HepG2 (cell line): ENCODE measurements around the gene TNS1. TPM values are rescaled to one million over a fixed set of nuclear protein-coding genes. Genes with fewer than 3 reads are reported as not detected.
A peak's percentile ranks its signal among the peaks of the same experiment; 100 is the strongest.

Experiments used
- ATAC-seq: fragments of 200-7000 bp; cut with Tn5 transposase; 3 replicates; pipeline ENCODE4 v1.9.1; 2020; ENCODE audit warnings: mild to moderate bottlenecking, moderate library complexity
- BruUV-seq: library from RNA; stranded (reverse); fragments of 400-500 nt; replicated peaks from 2 replicates; lab custom pipeline; 2021; lab: Mats Ljungman, UMichigan
- CTCF ChIA-PET: fragments of 300-600 bp; formaldehyde crosslinking; extraction: SDS; loops from one replicate; lab custom pipeline; 2021; ENCODE audit warnings: low total read pairs, inconsistent platforms, low intra/inter-chr PET ratio; lab: Yijun Ruan, JAX
- POLR2A ChIA-PET: fragments of 350-600 bp; sonication (Branson Sonifier 250); formaldehyde crosslinking; loops from one replicate; lab custom pipeline; 2020; ENCODE audit warnings: antibody characterized with exemption, inconsistent platforms; lab: Yijun Ruan, JAX
- DNase-seq: peaks from one replicate; pipeline ENCODE4 v3.0.0-alpha.2; 2015; ENCODE audit warnings: low spot score
- FAIRE-seq: peaks from 3 replicates; lab custom pipeline; 2011; peaks lifted over from hg19 to GRCh38; lab: Jason Lieb, UNC
- H2AFZ ChIP-seq: one replicate; pipeline ENCODE4 v1.6.1; 2011; ENCODE audit warnings: low read length, inconsistent platforms
- H3K27ac ChIP-seq: fragments of 300-600 bp; 3 replicates; pipeline ENCODE4 v1.8.0; 2011; ENCODE audit warnings: mixed run types, mild to moderate bottlenecking, mixed read lengths, low read length, inconsistent platforms; ENCODE audit not compliant: insufficient read depth; ENCODE audit errors: extremely low read length
- H3K27me3 ChIP-seq, 2 experiments: fragments of 200-600 bp in 1 of 2; 2 replicates in 1 of 2; 3 replicates in 1 of 2; pipeline versions ENCODE4 v1.6.0 to v1.8.0; 2011; ENCODE audit warnings: low read length in 2 of 2, mild to moderate bottlenecking in 2 of 2, moderate library complexity in 2 of 2, inconsistent platforms in 1 of 2; ENCODE audit not compliant: insufficient read depth in 2 of 2, control insufficient read depth in 1 of 2
- H3K36me3 ChIP-seq, 2 experiments: fragments of 200-600 bp in 1 of 2; replicated peaks in 1 of 2; 2 replicates in 1 of 2; 3 replicates in 1 of 2; pipeline versions ENCODE4 v1.5.1 to v1.8.0; 2011; ENCODE audit warnings: low read length in 2 of 2, inconsistent platforms in 1 of 2; ENCODE audit not compliant: insufficient read depth in 2 of 2, control insufficient read depth in 1 of 2
- H3K4me1 ChIP-seq: 2 replicates; pipeline ENCODE4 v1.5.1; 2012; ENCODE audit warnings: low read length, inconsistent platforms; ENCODE audit not compliant: insufficient read depth
- H3K4me2 ChIP-seq: 2 replicates; pipeline ENCODE4 v1.6.0; 2011; ENCODE audit warnings: low read depth, low read length, inconsistent platforms
- H3K4me3 ChIP-seq, 3 experiments: fragments of 200-600 bp in 1 of 3; sonication (generic), shearing (Covaris generic) in 1 of 3; replicated peaks in 1 of 3; 2 replicates each; pipeline ENCODE4 v1.5.1; 2011 to 2016; ENCODE audit warnings: low read length in 3 of 3, inconsistent platforms in 2 of 3, low read depth in 2 of 3, mild to moderate bottlenecking in 2 of 3, control low read depth in 1 of 3, mixed read lengths in 1 of 3; ENCODE audit not compliant: insufficient read depth in 1 of 3
- H3K79me2 ChIP-seq: one replicate; pipeline ENCODE4 v1.6.1; 2011; ENCODE audit warnings: low read length, inconsistent platforms; ENCODE audit not compliant: insufficient read depth
- H3K9ac ChIP-seq: 2 replicates; pipeline ENCODE4 v1.6.0; 2011; ENCODE audit warnings: mild to moderate bottlenecking, low read depth, low read length, inconsistent platforms; ENCODE audit not compliant: insufficient read depth
- H3K9me3 ChIP-seq: 2 replicates; pipeline ENCODE4 v1.5.1; 2012; ENCODE audit warnings: mild to moderate bottlenecking, low read length
- H4K20me1 ChIP-seq: 2 replicates; pipeline ENCODE4 v1.6.0; 2011; ENCODE audit warnings: inconsistent platforms, mild to moderate bottlenecking, low read length, moderate library complexity; ENCODE audit not compliant: insufficient read depth
- FOXM1 ChIP-seq: sonication (generic); formaldehyde crosslinking; IDR thresholded peaks from 2 replicates; pipeline ENCODE4 v1.5.0; 2020; ENCODE audit warnings: missing genetic modification reagents
- MBNL3 ChIP-seq: fragments of 250-450 bp; sonication (Bioruptor Pico); conservative IDR thresholded peaks from 2 replicates; pipeline ENCODE4 v1.8.0; 2022; ENCODE audit warnings: mild to moderate bottlenecking, inconsistent platforms
- PRPF4 ChIP-seq: fragments of 200-400 bp; formaldehyde crosslinking; IDR thresholded peaks from 2 replicates; pipeline ENCODE4 v1.6.1; 2016; ENCODE audit warnings: low read length, low read depth; ENCODE audit not compliant: poor library complexity, severe bottlenecking
- ZSCAN20 ChIP-seq: sonication (generic); formaldehyde crosslinking; IDR thresholded peaks from 2 replicates; pipeline ENCODE4 v1.4.0; 2020; ENCODE audit warnings: missing genetic modification reagents, mild to moderate bottlenecking, borderline replicate concordance
- WGBS: methylation state at CpG from one replicate; pipeline ENCODE4 v1.1.6; 2017; ENCODE audit warnings: low lambda C conversion rate; 5-methylcytosine and 5-hydroxymethylcytosine counted together
- in situ Hi-C: cut with HindIII; loops from 2 replicates; pipeline ENCODE4 v1.10.0; 2017; ENCODE audit warnings: low pct_unique_long_range_greater_than_20kb; ENCODE audit not compliant: extremely low pct_ligation_motif_present
- intact Hi-C: fragments of 100-400 bp; cut with micrococcal nuclease; formaldehyde crosslinking; loops from one replicate; pipeline ENCODE4 v1.10.0; 2022; ENCODE audit not compliant: unreplicated experiment
- polyA plus RNA-seq, 8 experiments: library from polyadenylated mRNA; depleted of rRNA in 3 of 8; stranded (reverse) in 7 of 8; unstranded in 1 of 8; fragments of >200 nt; fragmentation: Illumina TruSeq in 4 of 8; extraction: Trizol in 4 of 8; gene quantifications; 2 replicates each; pipeline versions ENCODE4 v1.2.1 to v1.2.3, GENCODE V29; 2011 to 2016; ENCODE audit warnings: low read depth in 4 of 8, missing spikeins in 1 of 8, mixed read lengths in 1 of 8; ENCODE audit not compliant: insufficient read depth in 1 of 8
- total RNA-seq, 5 experiments: library from RNA; depleted of rRNA; stranded (reverse); fragments of >200 nt; fragmentation: Illumina TruSeq; extraction: Trizol; gene quantifications; 2 replicates each; pipeline ENCODE4 v1.2.3, GENCODE V29; 2016; ENCODE audit warnings: low read depth in 1 of 5
- TF ChIP-seq, protein P1 (sequence below): sonication (generic); formaldehyde crosslinking; IDR thresholded peaks from 2 replicates; pipeline ENCODE4 v1.4.0; 2020; ENCODE audit warnings: mild to moderate bottlenecking, missing genetic modification reagents
- TF ChIP-seq, protein P2 (sequence below): sonication (generic); formaldehyde crosslinking; IDR thresholded peaks from one replicate; pipeline ENCODE4 v1.5.1; 2020; ENCODE audit warnings: mild to moderate bottlenecking, missing genetic modification reagents; ENCODE audit errors: not compliant biosample characterization

The TNS1 gene
- total and polyA plus RNA-seq, 2 of the 13 experiments (the other 11 are each of a cell fraction or from before 2014, with no cell fraction given) = 1.9 to 118 TPM

DNA sequence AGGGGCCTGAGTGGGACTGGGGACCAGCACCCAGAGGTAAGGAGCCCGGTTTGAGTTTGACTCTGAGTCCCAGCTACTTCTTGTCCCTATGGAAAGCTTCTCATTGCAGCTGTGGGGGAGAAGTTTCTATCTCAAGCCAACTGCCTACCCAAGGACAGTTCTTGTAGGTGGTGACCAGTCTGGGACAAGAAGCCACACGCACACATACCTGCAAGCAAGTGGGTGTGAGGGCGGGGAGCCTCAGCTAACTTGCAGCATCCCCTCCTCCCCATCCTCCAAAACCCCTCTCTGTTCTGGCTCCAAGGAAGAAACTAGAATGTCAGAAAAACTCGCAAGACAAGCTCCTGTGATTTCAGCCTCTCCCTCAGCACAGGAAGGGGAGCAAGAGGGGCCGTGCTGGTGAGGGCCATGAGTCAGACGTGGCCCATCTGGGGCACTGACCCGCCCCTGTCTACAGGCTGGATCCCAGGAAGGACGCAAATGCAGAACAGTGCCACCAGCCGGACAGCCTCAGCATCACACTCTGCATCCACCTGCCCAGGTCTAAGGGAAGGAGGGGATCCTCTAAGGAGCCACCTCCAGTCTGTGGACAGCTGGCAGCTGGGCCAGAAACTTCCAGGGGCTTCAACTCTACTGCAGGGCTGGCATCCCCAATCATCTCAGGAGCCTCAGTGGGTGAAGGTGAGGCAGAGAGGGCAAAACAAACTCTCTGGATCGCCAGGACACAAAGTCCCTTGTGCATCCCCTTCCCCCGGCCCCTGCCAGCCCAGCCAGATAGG is 103.4 kb downstream of the TNS1 start (continued):
- TF ChIP-seq MBNL3 (CRISPR knock-in tag) = no peak
- TF ChIP-seq, protein P1, sequence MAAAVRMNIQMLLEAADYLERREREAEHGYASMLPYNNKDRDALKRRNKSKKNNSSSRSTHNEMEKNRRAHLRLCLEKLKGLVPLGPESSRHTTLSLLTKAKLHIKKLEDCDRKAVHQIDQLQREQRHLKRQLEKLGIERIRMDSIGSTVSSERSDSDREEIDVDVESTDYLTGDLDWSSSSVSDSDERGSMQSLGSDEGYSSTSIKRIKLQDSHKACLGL (CRISPR knock-in tag) = no peak
- no peak for TF ChIP-seq FOXM1 (CRISPR knock-in tag)

DNA sequence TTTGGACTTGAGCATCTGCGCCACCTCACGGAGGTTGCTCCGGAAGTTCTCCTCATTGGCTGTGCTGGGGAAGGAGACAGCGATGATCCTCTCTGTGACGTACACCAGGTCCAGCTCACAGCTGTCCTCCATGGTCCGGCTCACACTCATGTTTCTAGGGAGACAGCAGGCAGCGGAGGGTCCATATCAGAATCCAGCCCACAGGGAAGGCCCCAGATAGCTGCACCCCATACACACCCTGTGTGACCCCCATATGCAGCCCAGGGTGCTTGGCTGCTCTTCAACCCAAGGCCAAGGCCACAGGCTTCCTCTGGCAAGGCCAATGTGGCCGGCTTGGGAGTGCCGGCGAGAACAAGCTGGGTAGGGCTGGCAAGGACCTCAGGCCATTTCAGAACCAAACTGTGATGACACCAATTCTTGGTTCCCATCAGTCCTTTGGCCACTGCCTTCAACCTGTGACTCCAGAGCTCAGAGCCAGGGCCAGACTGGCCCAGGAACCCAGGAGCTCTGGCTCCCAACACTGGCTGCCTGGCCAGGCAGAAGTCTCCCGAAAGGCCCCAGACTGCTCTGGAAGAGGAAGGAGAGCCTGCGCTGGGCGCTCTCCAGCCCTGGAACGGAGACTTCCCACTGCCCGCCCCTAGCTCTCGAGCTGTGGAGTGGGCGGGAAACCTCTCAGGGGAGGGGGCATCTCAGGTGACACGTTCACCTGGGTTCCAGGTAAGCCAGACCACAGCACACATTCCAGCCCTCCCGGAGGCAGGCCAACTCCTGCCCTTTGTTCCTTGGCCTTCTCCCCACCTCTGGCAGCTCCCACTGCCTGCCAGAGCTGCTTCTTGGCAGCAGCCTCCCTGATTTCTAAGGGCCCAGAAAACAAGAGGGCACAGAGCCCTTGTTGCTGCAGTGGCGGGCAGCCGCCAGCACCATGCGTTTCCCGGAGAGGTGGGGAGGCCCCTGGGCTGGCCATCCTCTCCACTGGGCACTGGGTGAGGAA is 104.7 kb downstream of the TNS1 start:
- no TSS peak for BruUV-seq
- peak overlapping the region; percentile 81 for H3K4me2 ChIP-seq
- H3K4me3 ChIP-seq = peak overlapping the region in 2 of 3 experiments; percentile 62 to 63; a peak in 3 of 6 replicates
- peaks cover 25% of the 10 kb centered on the region for H3K79me2 ChIP-seq
- no peaks in the 10 kb centered on the region for H3K9me3 ChIP-seq
- intact Hi-C loops = no loop called here
- FAIRE-seq (no peak), ATAC-seq (no peak), DNase-seq (no peak)
- H4K20me1 ChIP-seq = peaks cover 3% of the 10 kb centered on the region; the same call in 1 of the 2 replicates
- WGBS = 90% methylated on average over 18 of the region's 23 CpGs
- ChIA-PET CTCF (interaction anchor here (1.2 kb wide), 1 partner anchor 21 kb away, joined by 4 read pairs; no protein-coding TSS in a partner anchor), POLR2A (interaction anchor here (1.5 kb wide), 1 partner anchor 11 kb away, joined by 4 read pairs; no protein-coding TSS in a partner anchor)
- H3K9ac ChIP-seq = peak overlapping the region; percentile 17; the same call in 1 of the 2 replicates
- no peaks in the 10 kb centered on the region for H3K27me3 ChIP-seq
- in situ Hi-C loops = loop anchor here (5.0 kb wide), 1 partner anchor 106 kb away; no protein-coding TSS in a partner anchor
- H3K4me1 ChIP-seq = peaks cover 56% of the 10 kb centered on the region
- H3K36me3 ChIP-seq = peaks cover 42 to 52% of the 10 kb centered on the region in 2 experiments
- H2AFZ ChIP-seq = no peak overlapping the region
- no peak overlapping the region for H3K27ac ChIP-seq
- TF ChIP-seq ZSCAN20 (no peak), PRPF4 (no peak)
- TF ChIP-seq, protein P2, sequence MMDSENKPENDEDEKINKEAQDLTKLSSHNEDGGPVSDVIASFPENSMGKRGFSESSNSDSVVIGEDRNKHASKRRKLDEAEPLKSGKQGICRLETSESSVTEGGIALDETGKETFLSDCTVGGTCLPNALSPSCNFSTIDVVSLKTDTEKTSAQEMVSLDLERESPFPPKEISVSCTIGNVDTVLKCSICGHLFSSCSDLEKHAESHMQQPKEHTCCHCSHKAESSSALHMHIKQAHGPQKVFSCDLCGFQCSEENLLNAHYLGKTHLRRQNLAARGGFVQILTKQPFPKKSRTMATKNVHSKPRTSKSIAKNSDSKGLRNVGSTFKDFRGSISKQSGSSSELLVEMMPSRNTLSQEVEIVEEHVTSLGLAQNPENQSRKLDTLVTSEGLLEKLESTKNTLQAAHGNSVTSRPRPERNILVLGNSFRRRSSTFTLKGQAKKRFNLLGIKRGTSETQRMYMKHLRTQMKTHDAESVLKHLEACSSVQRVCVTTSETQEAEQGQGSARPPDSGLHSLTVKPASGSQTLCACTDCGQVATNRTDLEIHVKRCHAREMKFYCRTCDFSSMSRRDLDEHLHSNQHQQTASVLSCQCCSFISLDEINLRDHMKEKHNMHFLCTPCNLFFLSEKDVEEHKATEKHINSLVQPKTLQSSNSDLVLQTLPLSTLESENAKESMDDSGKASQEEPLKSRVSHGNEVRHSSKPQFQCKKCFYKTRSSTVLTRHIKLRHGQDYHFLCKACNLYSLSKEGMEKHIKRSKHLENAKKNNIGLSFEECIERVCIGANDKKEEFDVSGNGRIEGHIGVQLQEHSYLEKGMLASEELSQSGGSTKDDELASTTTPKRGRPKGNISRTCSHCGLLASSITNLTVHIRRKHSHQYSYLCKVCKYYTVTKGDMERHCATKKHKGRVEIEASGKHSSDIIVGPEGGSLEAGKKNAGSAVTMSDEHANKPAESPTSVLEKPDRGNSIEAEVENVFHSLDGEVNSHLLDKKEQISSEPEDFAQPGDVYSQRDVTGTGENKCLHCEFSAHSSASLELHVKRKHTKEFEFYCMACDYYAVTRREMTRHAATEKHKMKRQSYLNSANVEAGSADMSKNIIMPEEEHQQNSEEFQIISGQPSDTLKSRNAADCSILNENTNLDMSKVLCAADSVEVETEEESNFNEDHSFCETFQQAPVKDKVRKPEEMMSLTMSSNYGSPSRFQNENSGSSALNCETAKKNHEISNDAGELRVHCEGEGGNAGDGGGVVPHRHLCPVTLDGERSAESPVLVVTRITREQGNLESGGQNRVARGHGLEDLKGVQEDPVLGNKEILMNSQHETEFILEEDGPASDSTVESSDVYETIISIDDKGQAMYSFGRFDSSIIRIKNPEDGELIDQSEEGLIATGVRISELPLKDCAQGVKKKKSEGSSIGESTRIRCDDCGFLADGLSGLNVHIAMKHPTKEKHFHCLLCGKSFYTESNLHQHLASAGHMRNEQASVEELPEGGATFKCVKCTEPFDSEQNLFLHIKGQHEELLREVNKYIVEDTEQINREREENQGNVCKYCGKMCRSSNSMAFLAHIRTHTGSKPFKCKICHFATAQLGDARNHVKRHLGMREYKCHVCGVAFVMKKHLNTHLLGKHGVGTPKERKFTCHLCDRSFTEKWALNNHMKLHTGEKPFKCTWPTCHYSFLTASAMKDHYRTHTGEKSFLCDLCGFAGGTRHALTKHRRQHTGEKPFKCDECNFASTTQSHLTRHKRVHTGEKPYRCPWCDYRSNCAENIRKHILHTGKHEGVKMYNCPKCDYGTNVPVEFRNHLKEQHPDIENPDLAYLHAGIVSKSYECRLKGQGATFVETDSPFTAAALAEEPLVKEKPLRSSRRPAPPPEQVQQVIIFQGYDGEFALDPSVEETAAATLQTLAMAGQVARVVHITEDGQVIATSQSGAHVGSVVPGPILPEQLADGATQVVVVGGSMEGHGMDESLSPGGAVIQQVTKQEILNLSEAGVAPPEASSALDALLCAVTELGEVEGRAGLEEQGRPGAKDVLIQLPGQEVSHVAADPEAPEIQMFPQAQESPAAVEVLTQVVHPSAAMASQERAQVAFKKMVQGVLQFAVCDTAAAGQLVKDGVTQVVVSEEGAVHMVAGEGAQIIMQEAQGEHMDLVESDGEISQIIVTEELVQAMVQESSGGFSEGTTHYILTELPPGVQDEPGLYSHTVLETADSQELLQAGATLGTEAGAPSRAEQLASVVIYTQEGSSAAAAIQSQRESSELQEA (CRISPR knock-in tag) = peak; percentile 12
